ENCODE results near the gene PSMB5. TPM values are rescaled to one million over a fixed set of nuclear protein-coding genes. Genes with fewer than 3 reads are reported as not detected.

Gene PSMB5
- total RNA-seq, 5 donors from 2014 or later (not counting 1 experiment from before 2014, with no cell fraction given), result 20.6 to 43.9 (median 38.0) TPM

- CTCF ChIA-PET, result interaction anchor here (0.6 to 1.6 kb wide), 5 partner anchors 18 to 1098 kb away, joined by 3 to 5 read pairs (median 3); no protein-coding TSS in a partner anchor
- H3K27me3 Mint-ChIP-seq, result no peaks in the 10 kb centered on the region
- peaks cover 4% of the 10 kb centered on the region in 2 donors for H3K36me3 ChIP-seq (ENCODE audit: control insufficient read depth in 2 of 2, extremely low read depth in 1 of 2, insufficient read depth in 1 of 2, low read length in 1 of 2)
- no peak overlapping the region for H3K27ac Mint-ChIP-seq
- peaks cover 9 to 13% of the 10 kb centered on the region in 2 experiments for H3K4me1 ChIP-seq (ENCODE audit: control insufficient read depth in 1 of 2, extremely low read depth in 1 of 2, insufficient read depth in 2 of 2, low read length in 2 of 2)
- DNase-seq (no peak), ATAC-seq (replicated peaks in 1 of 4) (no peak)
- no peak overlapping the region for H3K27ac ChIP-seq (ENCODE audit: low read length)
- no peak overlapping the region for H3K4me3 ChIP-seq (ENCODE audit: control insufficient read depth in 1 of 2, extremely low read depth in 1 of 2, low read length in 1 of 2)
- no peaks in the 10 kb centered on the region for H3K27me3 ChIP-seq (replicated peaks in 1 of 2; ENCODE audit: control insufficient read depth in 2 of 2, extremely low read depth in 1 of 2, insufficient read depth in 2 of 2, low read length in 1 of 2)
- POLR2A ChIA-PET, result interaction anchor here in 1 of 2 donors (0.6 kb wide), 1 partner anchor 14 kb away, joined by 3 read pairs; no protein-coding TSS in a partner anchor
- H3K36me3 Mint-ChIP-seq, result peaks cover 7% of the 10 kb centered on the region
- H3K9me3 Mint-ChIP-seq, result no peaks in the 10 kb centered on the region
- H3K4me3 Mint-ChIP-seq, result no peak overlapping the region
- WGBS (ENCODE audit: insufficient coverage), result 100% methylated on average over 1 of the region's 3 CpGs
- H3K4me1 Mint-ChIP-seq, result peaks cover 18 to 24% (median 19%) of the 10 kb centered on the region in 3 donors
- H3K9me3 ChIP-seq, result no peaks in the 10 kb centered on the region
Measured at GRCh38 chr14:23002592-23002991, 32.1 kb downstream of the PSMB5 start.

GRCh38 chr14:23000860-23001259 lies 33.8 kb downstream of the PSMB5 start:
- peaks cover under 1 to 6% (median 2%) of the 10 kb centered on the region in 3 donors for H3K4me1 Mint-ChIP-seq
- H3K27me3 Mint-ChIP-seq, result no peaks in the 10 kb centered on the region
- H3K4me3 ChIP-seq (ENCODE audit: control insufficient read depth in 1 of 2, extremely low read depth in 1 of 2, low read length in 1 of 2), result no peak overlapping the region
- peaks cover 4% of the 10 kb centered on the region in 2 donors for H3K36me3 ChIP-seq (ENCODE audit: control insufficient read depth in 2 of 2, extremely low read depth in 1 of 2, insufficient read depth in 1 of 2, low read length in 1 of 2)
- no CpG with 5 or more reads among the region's 2 CpGs for WGBS (ENCODE audit: insufficient coverage)
- H3K9me3 Mint-ChIP-seq, result no peaks in the 10 kb centered on the region
- no peak overlapping the region for H3K27ac ChIP-seq (ENCODE audit: low read length)
- no peak overlapping the region for H3K27ac Mint-ChIP-seq
- H3K36me3 Mint-ChIP-seq, result peaks cover 8% of the 10 kb centered on the region
- POLR2A ChIA-PET, result interaction anchor here in 1 of 2 donors (0.8 kb wide), 1 partner anchor 39 kb away, joined by 17 read pairs; no protein-coding TSS in a partner anchor
- DNase-seq (no peak), ATAC-seq (replicated peaks in 1 of 4) (no peak)
- no peaks in the 10 kb centered on the region for H3K27me3 ChIP-seq (replicated peaks in 1 of 2; ENCODE audit: control insufficient read depth in 2 of 2, extremely low read depth in 1 of 2, insufficient read depth in 2 of 2, low read length in 1 of 2)
- CTCF ChIA-PET, result interaction anchor here (0.7 to 2.3 kb wide), 2 partner anchors 15 to 74 kb away, joined by 3 to 12 read pairs; no protein-coding TSS in a partner anchor
- H3K9me3 ChIP-seq, result no peaks in the 10 kb centered on the region
- no peak overlapping the region for H3K4me3 Mint-ChIP-seq
- H3K4me1 ChIP-seq (ENCODE audit: control insufficient read depth in 1 of 2, extremely low read depth in 1 of 2, insufficient read depth in 2 of 2, low read length in 2 of 2), result no peaks in the 10 kb centered on the region

- no peak overlapping the region for H3K27ac ChIP-seq (ENCODE audit: low read length)
- no peaks in the 10 kb centered on the region for H3K9me3 ChIP-seq
- POLR2A ChIA-PET, result interaction anchor here (0.6 kb wide), 2 partner anchors 52 to 569 kb away, joined by 3 read pairs; no protein-coding TSS in a partner anchor
- Mint-ChIP-seq H3K36me3 (peaks cover 13% of the 10 kb centered on the region), H3K27me3 (no peaks in the 10 kb centered on the region), H3K27ac (no peak overlapping the region), H3K4me1 (no peaks in the 10 kb centered on the region), H3K4me3 (no peak overlapping the region), H3K9me3 (no peaks in the 10 kb centered on the region)
- peaks cover 4% of the 10 kb centered on the region in 2 donors for H3K36me3 ChIP-seq (ENCODE audit: control insufficient read depth in 2 of 2, extremely low read depth in 1 of 2, insufficient read depth in 1 of 2, low read length in 1 of 2)
- no peak for ATAC-seq (replicated peaks in 1 of 4)
- CTCF ChIA-PET, result interaction anchor here in 1 of 2 donors (1.0 kb wide), 1 partner anchor 12 kb away, joined by 4 read pairs; no protein-coding TSS in a partner anchor
- H3K4me1 ChIP-seq (ENCODE audit: control insufficient read depth in 1 of 2, extremely low read depth in 1 of 2, insufficient read depth in 2 of 2, low read length in 2 of 2), result peaks cover 0 to 4% of the 10 kb centered on the region in 2 experiments
- H3K4me3 ChIP-seq (ENCODE audit: control insufficient read depth in 1 of 2, extremely low read depth in 1 of 2, low read length in 1 of 2), result no peak overlapping the region
- no peaks in the 10 kb centered on the region for H3K27me3 ChIP-seq (replicated peaks in 1 of 2; ENCODE audit: control insufficient read depth in 2 of 2, extremely low read depth in 1 of 2, insufficient read depth in 2 of 2, low read length in 1 of 2)
- DNase-seq, result no peak
- WGBS (ENCODE audit: insufficient coverage), result 92% methylated on average over 10 of the region's 16 CpGs
Measured at GRCh38 chr14:22998329-22999012, 36.2 kb downstream of the PSMB5 start.

GRCh38 chr14:22997676-22998323 lies 36.9 kb downstream of the PSMB5 start:
- H3K27me3 Mint-ChIP-seq, result no peaks in the 10 kb centered on the region
- CTCF ChIA-PET, result interaction anchor here (0.5 to 1.0 kb wide), 2 partner anchors 11 to 57 kb away, joined by 4 read pairs; no protein-coding TSS in a partner anchor
- Histone ChIP-seq H3K36me3 (ENCODE audit: control insufficient read depth in 2 of 2, extremely low read depth in 1 of 2, insufficient read depth in 1 of 2, low read length in 1 of 2) (peaks cover 4% of the 10 kb centered on the region in 2 donors), H3K9me3 (no peaks in the 10 kb centered on the region), H3K27me3 (replicated peaks in 1 of 2; ENCODE audit: control insufficient read depth in 2 of 2, extremely low read depth in 1 of 2, insufficient read depth in 2 of 2, low read length in 1 of 2) (no peaks in the 10 kb centered on the region), H3K4me3 (ENCODE audit: control insufficient read depth in 1 of 2, extremely low read depth in 1 of 2, low read length in 1 of 2) (no peak overlapping the region), H3K27ac (ENCODE audit: low read length) (no peak overlapping the region), H3K4me1 (ENCODE audit: control insufficient read depth in 1 of 2, extremely low read depth in 1 of 2, insufficient read depth in 2 of 2, low read length in 2 of 2) (peaks cover 0 to 4% of the 10 kb centered on the region in 2 experiments)
- H3K27ac Mint-ChIP-seq, result no peak overlapping the region
- H3K36me3 Mint-ChIP-seq, result peaks cover 13% of the 10 kb centered on the region
- H3K4me3 Mint-ChIP-seq, result no peak overlapping the region
- POLR2A ChIA-PET, result interaction anchor here in 1 of 2 donors (0.6 kb wide), 1 partner anchor 53 kb away, joined by 3 read pairs; no protein-coding TSS in a partner anchor
- WGBS (ENCODE audit: insufficient coverage), result 93% methylated on average over 2 of the region's 9 CpGs
- ATAC-seq (replicated peaks in 1 of 4) (no peak), DNase-seq (no peak)
- no peaks in the 10 kb centered on the region for H3K9me3 Mint-ChIP-seq
- H3K4me1 Mint-ChIP-seq, result no peaks in the 10 kb centered on the region

- H3K4me1 Mint-ChIP-seq, result no peaks in the 10 kb centered on the region
- H3K36me3 Mint-ChIP-seq, result peaks cover 13% of the 10 kb centered on the region
- WGBS (ENCODE audit: insufficient coverage), result 52% methylated on average over 2 of the region's 11 CpGs
Measured at GRCh38 chr14:22996768-22997654, 37.7 kb downstream of the PSMB5 start.

More at GRCh38 chr14:22996768-22997654, 37.7 kb downstream of the PSMB5 start:
- H3K4me1 ChIP-seq (ENCODE audit: control insufficient read depth in 1 of 2, extremely low read depth in 1 of 2, insufficient read depth in 2 of 2, low read length in 2 of 2), result peaks cover 0 to 4% of the 10 kb centered on the region in 2 experiments
- no peak overlapping the region for H3K27ac ChIP-seq (ENCODE audit: low read length)
- H3K4me3 Mint-ChIP-seq, result no peak overlapping the region
- ChIA-PET CTCF (interaction anchor here (0.5 to 3.0 kb wide), 7 partner anchors 10 to 64 kb away, joined by 3 to 38 read pairs (median 4); partner anchors contain the start of gene CDH24 (in 1 of the 2)), POLR2A (interaction anchor here (0.6 kb wide), 2 partner anchors 44 to 87 kb away, joined by 3 to 11 read pairs; no protein-coding TSS in a partner anchor)
- H3K36me3 ChIP-seq (ENCODE audit: control insufficient read depth in 2 of 2, extremely low read depth in 1 of 2, insufficient read depth in 1 of 2, low read length in 1 of 2), result peaks cover 4% of the 10 kb centered on the region in 2 donors
- H3K27ac Mint-ChIP-seq, result no peak overlapping the region
- no peak for ATAC-seq (replicated peaks in 1 of 4)
- no peak overlapping the region for H3K4me3 ChIP-seq (ENCODE audit: control insufficient read depth in 1 of 2, extremely low read depth in 1 of 2, low read length in 1 of 2)
- no peaks in the 10 kb centered on the region for H3K9me3 ChIP-seq
- DNase-seq, result no peak
- no peaks in the 10 kb centered on the region for H3K9me3 Mint-ChIP-seq
- H3K27me3 Mint-ChIP-seq, result no peaks in the 10 kb centered on the region
- H3K27me3 ChIP-seq (replicated peaks in 1 of 2; ENCODE audit: control insufficient read depth in 2 of 2, extremely low read depth in 1 of 2, insufficient read depth in 2 of 2, low read length in 1 of 2), result no peaks in the 10 kb centered on the region

Data from T-cell (primary cell).